Measurements from ENCODE around the gene CNRIP1.

The CNRIP1 gene

DNA sequence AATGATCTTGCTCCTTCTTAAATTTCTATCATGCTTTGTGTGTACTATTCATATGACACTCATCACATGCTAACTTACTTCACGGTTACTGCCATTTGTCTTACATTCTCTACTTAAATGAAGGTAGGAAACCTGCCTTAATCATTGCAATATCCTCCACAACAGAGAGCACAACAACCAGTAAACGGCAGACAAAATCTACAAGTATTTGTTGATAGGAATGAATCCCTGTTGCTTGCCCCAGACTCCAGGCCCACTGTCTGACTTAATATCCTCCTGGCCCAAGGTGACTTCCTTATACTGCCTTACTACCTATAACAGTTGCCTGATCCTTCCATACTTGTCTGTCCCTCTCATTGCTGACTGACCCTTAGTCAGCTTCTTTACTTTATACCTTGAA is 70.9 kb downstream of the CNRIP1 start:
- H3K4me3 ChIP-seq (replicated peaks in 1 of 2; ENCODE audit: low read depth in 2 of 2, low read length in 2 of 2), result no peak overlapping the region
- TF ChIP-seq, protein P1, sequence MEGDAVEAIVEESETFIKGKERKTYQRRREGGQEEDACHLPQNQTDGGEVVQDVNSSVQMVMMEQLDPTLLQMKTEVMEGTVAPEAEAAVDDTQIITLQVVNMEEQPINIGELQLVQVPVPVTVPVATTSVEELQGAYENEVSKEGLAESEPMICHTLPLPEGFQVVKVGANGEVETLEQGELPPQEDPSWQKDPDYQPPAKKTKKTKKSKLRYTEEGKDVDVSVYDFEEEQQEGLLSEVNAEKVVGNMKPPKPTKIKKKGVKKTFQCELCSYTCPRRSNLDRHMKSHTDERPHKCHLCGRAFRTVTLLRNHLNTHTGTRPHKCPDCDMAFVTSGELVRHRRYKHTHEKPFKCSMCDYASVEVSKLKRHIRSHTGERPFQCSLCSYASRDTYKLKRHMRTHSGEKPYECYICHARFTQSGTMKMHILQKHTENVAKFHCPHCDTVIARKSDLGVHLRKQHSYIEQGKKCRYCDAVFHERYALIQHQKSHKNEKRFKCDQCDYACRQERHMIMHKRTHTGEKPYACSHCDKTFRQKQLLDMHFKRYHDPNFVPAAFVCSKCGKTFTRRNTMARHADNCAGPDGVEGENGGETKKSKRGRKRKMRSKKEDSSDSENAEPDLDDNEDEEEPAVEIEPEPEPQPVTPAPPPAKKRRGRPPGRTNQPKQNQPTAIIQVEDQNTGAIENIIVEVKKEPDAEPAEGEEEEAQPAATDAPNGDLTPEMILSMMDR (IDR thresholded peaks at IDR 0.05; ENCODE audit: low read depth, low read length), result no peak
- no peak for DNase-seq (ENCODE audit: low read depth in 2 of 2)

DNA sequence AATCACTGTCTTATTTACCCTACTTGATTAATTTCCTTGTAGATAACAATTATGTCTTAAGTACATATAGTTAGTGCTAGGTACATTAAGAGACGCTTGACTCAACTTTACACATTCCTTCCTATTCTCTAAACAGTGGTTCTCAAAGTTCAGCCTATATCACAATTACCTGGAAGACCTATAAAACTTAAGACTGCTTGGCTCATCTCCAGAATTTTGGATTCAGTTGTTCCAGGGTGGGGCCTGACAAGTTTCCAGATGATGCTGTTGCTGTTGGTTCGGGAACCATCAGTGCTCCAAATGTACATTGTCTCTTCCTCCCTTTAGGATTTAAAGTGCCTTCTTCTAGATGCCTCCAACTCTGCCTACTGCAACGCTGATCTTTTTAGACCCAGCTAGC is 71.4 kb downstream of the CNRIP1 start:
- no peak overlapping the region for H3K4me3 ChIP-seq (replicated peaks in 1 of 2; ENCODE audit: low read depth in 2 of 2, low read length in 2 of 2)
- no peak for DNase-seq (ENCODE audit: low read depth in 2 of 2)
- TF ChIP-seq, protein P1 (IDR thresholded peaks at IDR 0.05; ENCODE audit: low read depth, low read length), result no peak

DNA sequence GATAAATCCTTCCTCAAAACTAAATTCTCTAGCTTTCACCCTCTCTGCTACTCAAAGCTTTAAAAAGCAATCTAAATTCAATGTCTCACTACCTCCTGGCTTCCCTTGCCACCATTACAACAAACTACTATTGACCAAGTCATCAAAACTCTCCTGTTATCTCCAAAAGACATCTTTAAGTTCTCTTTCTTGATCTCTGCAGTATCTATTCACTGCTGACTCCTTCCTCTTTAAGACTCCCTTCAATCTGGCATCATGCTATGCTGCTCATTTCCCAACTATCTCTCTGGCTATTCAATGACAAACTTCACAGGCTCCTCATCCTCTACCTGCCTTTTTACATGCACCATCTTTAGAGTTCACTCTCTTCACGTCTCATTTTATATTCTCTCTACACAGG is 73.4 kb downstream of the CNRIP1 start:
- DNase-seq (ENCODE audit: low read depth in 2 of 2), result no peak
- TF ChIP-seq, protein P1 (IDR thresholded peaks at IDR 0.05; ENCODE audit: low read depth, low read length), result no peak
- H3K4me3 ChIP-seq (replicated peaks in 1 of 2; ENCODE audit: low read depth in 2 of 2, low read length in 2 of 2), result no peak overlapping the region

DNA sequence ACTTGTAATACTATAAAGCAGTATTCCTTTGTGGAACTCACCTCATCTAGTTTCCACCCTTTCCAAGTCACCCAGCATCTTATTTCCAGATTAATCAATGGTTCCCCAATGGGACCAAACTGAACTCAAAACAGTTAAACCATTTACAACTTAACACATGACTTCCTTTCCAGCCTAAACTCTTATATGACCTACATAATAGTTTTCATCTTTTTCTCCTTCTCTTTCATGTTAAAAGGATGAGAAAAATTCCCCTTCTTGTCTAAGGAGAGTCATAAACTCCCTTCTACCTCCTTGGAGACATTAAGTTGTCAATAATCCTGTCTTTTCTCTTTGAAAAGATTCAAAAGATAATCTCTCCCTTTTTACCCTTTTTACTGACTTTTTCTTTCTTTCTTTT is 74.1 kb downstream of the CNRIP1 start:
- DNase-seq (ENCODE audit: low read depth in 2 of 2), result no peak
- no peak overlapping the region for H3K4me3 ChIP-seq (replicated peaks in 1 of 2; ENCODE audit: low read depth in 2 of 2, low read length in 2 of 2)
- TF ChIP-seq, protein P1 (IDR thresholded peaks at IDR 0.05; ENCODE audit: low read depth, low read length), result no peak

DNA sequence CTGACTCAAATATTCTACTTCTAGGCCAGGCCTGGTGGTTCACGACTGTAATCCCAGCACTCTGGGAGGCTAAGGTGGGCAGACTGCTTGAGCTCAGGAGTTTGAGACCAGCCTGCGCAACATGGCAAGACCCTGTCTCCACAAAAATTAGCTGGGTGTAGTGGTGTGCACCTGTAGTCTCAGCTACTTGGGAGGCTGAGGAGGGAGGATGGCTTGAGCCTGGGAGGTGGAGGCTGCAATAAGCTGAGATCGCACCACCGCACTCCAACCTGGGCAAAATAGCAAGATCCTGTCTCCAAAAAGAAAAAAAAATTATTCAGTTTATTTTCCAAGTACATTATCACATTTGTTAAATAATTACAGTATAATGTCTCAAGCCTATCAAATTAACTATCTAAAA is 74.7 kb downstream of the CNRIP1 start:
- TF ChIP-seq, protein P1 (IDR thresholded peaks at IDR 0.05; ENCODE audit: low read depth, low read length), result no peak
- H3K4me3 ChIP-seq (replicated peaks in 1 of 2; ENCODE audit: low read depth in 2 of 2, low read length in 2 of 2), result no peak overlapping the region

DNA sequence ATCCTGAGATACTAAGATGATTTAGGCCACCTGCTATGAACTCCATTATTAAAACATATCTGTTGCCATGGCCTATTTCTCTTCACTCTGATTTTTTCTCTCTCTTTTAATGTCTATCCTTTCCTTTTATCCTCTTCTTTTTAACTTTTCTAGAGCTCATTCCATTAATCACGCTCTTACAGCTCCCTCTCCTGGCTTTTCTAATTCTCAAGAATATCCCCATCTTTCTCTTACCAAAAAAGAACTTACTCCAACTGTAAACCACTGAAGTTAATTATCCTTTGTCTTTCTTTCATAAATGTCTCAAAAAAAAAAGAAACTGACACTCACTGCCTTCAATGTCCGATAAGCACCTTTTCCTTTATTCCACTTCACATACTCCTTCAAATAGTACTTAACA is 75.3 kb downstream of the CNRIP1 start:
- TF ChIP-seq, protein P1 (IDR thresholded peaks at IDR 0.05; ENCODE audit: low read depth, low read length), result peak; percentile 18
- no peak overlapping the region for H3K4me3 ChIP-seq (replicated peaks in 1 of 2; ENCODE audit: low read depth in 2 of 2, low read length in 2 of 2)
- no peak for DNase-seq (ENCODE audit: low read depth in 2 of 2)

More for the DNA sequence above, 74.7 kb downstream of the CNRIP1 start:
- DNase-seq (ENCODE audit: low read depth in 2 of 2), result no peak

Data from cardiac fibroblast (primary cell).